HG03354 (cell line): Measurements from ENCODE around the gene CFLAR.
"Not testable (repeated sequence)": the region's sequence is repeated elsewhere in the genome, so short reads cannot be mapped to it uniquely, and the experiment has no call there.

Experiments
- ATAC-seq: cut with Tn5 transposase; IDR thresholded peaks from one replicate; pipeline ENCODE4 v1.9.1; 2021; ENCODE audit warnings: mild to moderate bottlenecking; ENCODE audit not compliant: unreplicated experiment, poor library complexity, severe bottlenecking

CFLAR gene

GRCh38 chr2:201144101-201145051 lies 28.4 kb downstream of the CFLAR start:
- ATAC-seq, result no peak

GRCh38 chr2:201148434-201148990 lies 32.5 kb downstream of the CFLAR start:
- no peak for ATAC-seq

- no peak for ATAC-seq
These were observed 33.3 kb downstream of the CFLAR start for GRCh38 chr2:201149064-201149820.

GRCh38 chr2:201149821-201150165 lies 33.8 kb downstream of the CFLAR start:
- ATAC-seq, result not testable (repeated sequence)

- ATAC-seq, result no peak
These were observed 34.6 kb downstream of the CFLAR start for GRCh38 chr2:201150454-201151020.

- peak; percentile 87 for ATAC-seq
These were observed 35.4 kb downstream of the CFLAR start for GRCh38 chr2:201151127-201151981.

GRCh38 chr2:201152517-201152916 lies 36.6 kb downstream of the CFLAR start:
- no peak for ATAC-seq

GRCh38 chr2:201152999-201153815 lies 37.2 kb downstream of the CFLAR start:
- ATAC-seq, result no peak

GRCh38 chr2:201154615-201155399 lies 38.8 kb downstream of the CFLAR start:
- ATAC-seq, result no peak

- no peak for ATAC-seq
These were observed 40.1 kb downstream of the CFLAR start for GRCh38 chr2:201156036-201156435.

- no peak for ATAC-seq
These were observed 40.7 kb downstream of the CFLAR start for GRCh38 chr2:201156640-201157039.

GRCh38 chr2:201157694-201158093 lies 41.7 kb downstream of the CFLAR start:
- peak; percentile 23 for ATAC-seq

- ATAC-seq, result peak; percentile 93
These were observed 42.4 kb downstream of the CFLAR start for GRCh38 chr2:201158111-201158929.

GRCh38 chr2:201164166-201164565 lies 48.2 kb downstream of the CFLAR start:
- no peak for ATAC-seq

- no peak for ATAC-seq
These were observed 51.6 kb downstream of the CFLAR start for GRCh38 chr2:201167546-201167945.

- ATAC-seq, result not testable (repeated sequence)
These were observed 52.5 kb downstream of the CFLAR start for GRCh38 chr2:201168496-201168895.

- no peak for ATAC-seq
These were observed 55.4 kb downstream of the CFLAR start for GRCh38 chr2:201171259-201171814.
